Activated CD8-positive, alpha-beta T cell treated with anti-CD3 and anti-CD28 coated beads for 36 hours (primary cell): ENCODE measurements around the gene CDKL1. TPM values are rescaled to one million over a fixed set of nuclear protein-coding genes. Genes with fewer than 3 reads are reported as not detected.
"Not testable (repeated sequence)": the region's sequence is repeated elsewhere in the genome, so short reads cannot be mapped to it uniquely, and the experiment has no call there.

Experiments
- ATAC-seq: fragments of 200-7000 bp; cut with Tn5 transposase; one replicate; pipeline ENCODE4 v1.10.0; 2021; ENCODE audit warnings: mild to moderate bottlenecking, moderate library complexity
- CTCF ChIA-PET: fragments of 350-600 bp; sonication (Branson Sonifier 250); formaldehyde crosslinking; loops from one replicate; lab custom pipeline; 2021; ENCODE audit warnings: antibody characterized with exemption; lab: Charles Lee
- POLR2A ChIA-PET: fragments of 350-600 bp; sonication (Branson Sonifier 250); formaldehyde crosslinking; loops from one replicate; lab custom pipeline; 2021; ENCODE audit warnings: antibody characterized with exemption; lab: Charles Lee
- DNase-seq: peaks from one replicate; pipeline ENCODE4 v3.0.0-alpha.2; 2020
- H3K27ac Mint-ChIP-seq: one replicate; pipeline ENCODE4 v1.8.0; 2021; ENCODE audit warnings: mild to moderate bottlenecking, mixed read lengths
- H3K27me3 Mint-ChIP-seq: one replicate; pipeline ENCODE4 v1.8.0; 2021; ENCODE audit warnings: mixed read lengths
- H3K36me3 Mint-ChIP-seq: one replicate; pipeline ENCODE4 v1.8.0; 2021; ENCODE audit warnings: low read depth, mixed read lengths
- H3K4me1 Mint-ChIP-seq: one replicate; pipeline ENCODE4 v1.8.0; 2021; ENCODE audit warnings: low read depth, mixed read lengths
- H3K4me3 Mint-ChIP-seq: one replicate; pipeline ENCODE4 v1.8.0; 2021; ENCODE audit warnings: mild to moderate bottlenecking, moderate library complexity, mixed read lengths
- H3K9me3 Mint-ChIP-seq: one replicate; pipeline ENCODE4 v1.8.0; 2021; ENCODE audit warnings: mixed read lengths
- CTCF ChIP-seq: fragments of 200-600 bp; IDR thresholded peaks from one replicate; pipeline ENCODE4 v1.8.0; 2022; ENCODE audit warnings: antibody characterized with exemption, mild to moderate bottlenecking
- intact Hi-C: fragments of 100-400 bp; cut with micrococcal nuclease; formaldehyde crosslinking; loops from one replicate; pipeline ENCODE4 v1.10.0; 2022
- total RNA-seq, 2 experiments: library from RNA; stranded (reverse); gene quantifications; one replicate each; pipeline ENCODE4 v1.2.3, GENCODE V29; 2021

The CDKL1 gene
- total RNA-seq, 2 experiments from 2014 or later, result 3.3 to 7.7 TPM

- Mint-ChIP-seq H3K36me3 (peaks cover 18% of the 10 kb centered on the region), H3K27me3 (no peaks in the 10 kb centered on the region), H3K4me1 (peaks cover 30% of the 10 kb centered on the region), H3K4me3 (no peak overlapping the region), H3K9me3 (no peaks in the 10 kb centered on the region), H3K27ac (no peak overlapping the region)
- no peak for TF ChIP-seq CTCF
- ATAC-seq (no peak), DNase-seq (peak; percentile 8)
- POLR2A ChIA-PET, result interaction anchor here (0.6 to 1.8 kb wide), 8 partner anchors 8 to 461 kb away, joined by 3 to 18 read pairs (median 4); partner anchors contain the start of genes DMAC2L, L2HGDH, MAP4K5 and SOS2
- intact Hi-C loops, result loop anchor here (2.0 kb wide), 1 partner anchor 211 kb away; no protein-coding TSS in a partner anchor
- CTCF ChIA-PET, result interaction anchor here (0.6 to 3.6 kb wide), 30 partner anchors 9 to 540 kb away, joined by 3 to 35 read pairs (median 4); partner anchors contain the start of genes CDKL1, DMAC2L, L2HGDH and MAP4K5
These were observed 76.4 kb downstream of the CDKL1 start for GRCh38 chr14:50320283-50320682.

GRCh38 chr14:50319721-50320120 is 77.0 kb downstream of the CDKL1 start:
- POLR2A ChIA-PET, result interaction anchor here (0.8 to 1.8 kb wide), 3 partner anchors 9 to 213 kb away, joined by 3 to 6 read pairs (median 3); partner anchors contain the start of gene MAP4K5

GRCh38 chr14:50319293-50319692 is 77.4 kb downstream of the CDKL1 start:
- intact Hi-C loops, result no loop called here
- no peak overlapping the region for H3K4me3 Mint-ChIP-seq
- peaks cover under 1% of the 10 kb centered on the region for H3K9me3 Mint-ChIP-seq
- H3K36me3 Mint-ChIP-seq, result peaks cover 15% of the 10 kb centered on the region
- no peak for TF ChIP-seq CTCF
- ChIA-PET CTCF (interaction anchor here (0.9 to 3.6 kb wide), 3 partner anchors 9 to 78 kb away, joined by 4 to 14 read pairs (median 4); partner anchors contain the start of gene CDKL1), POLR2A (interaction anchor here (1.0 kb wide), 1 partner anchor 8 kb away, joined by 3 read pairs; no protein-coding TSS in a partner anchor)
- peaks cover 31% of the 10 kb centered on the region for H3K4me1 Mint-ChIP-seq
- no peak overlapping the region for H3K27ac Mint-ChIP-seq
- H3K27me3 Mint-ChIP-seq, result no peaks in the 10 kb centered on the region
- ATAC-seq (no peak), DNase-seq (no peak)

More at GRCh38 chr14:50319721-50320120, 77.0 kb downstream of the CDKL1 start:
- ATAC-seq, result no peak
- Mint-ChIP-seq H3K9me3 (no peaks in the 10 kb centered on the region), H3K4me1 (peaks cover 30% of the 10 kb centered on the region), H3K4me3 (no peak overlapping the region), H3K36me3 (peaks cover 16% of the 10 kb centered on the region), H3K27ac (peak overlapping the region; percentile 40), H3K27me3 (no peaks in the 10 kb centered on the region)
- CTCF ChIA-PET, result interaction anchor here (0.9 to 3.6 kb wide), 13 partner anchors 9 to 212 kb away, joined by 3 to 15 read pairs (median 6); partner anchors contain the start of genes CDKL1 and MAP4K5
- TF ChIP-seq CTCF, result no peak
- no peak for DNase-seq
- intact Hi-C loops, result loop anchor here (2.0 kb wide), 1 partner anchor 211 kb away; no protein-coding TSS in a partner anchor

- no peak for ATAC-seq
- Mint-ChIP-seq H3K9me3 (peaks cover 8% of the 10 kb centered on the region), H3K4me3 (no peak overlapping the region), H3K4me1 (peaks cover 42% of the 10 kb centered on the region), H3K27me3 (no peaks in the 10 kb centered on the region), H3K27ac (no peak overlapping the region), H3K36me3 (peaks cover 20% of the 10 kb centered on the region)
- peak; percentile 58 for TF ChIP-seq CTCF
- intact Hi-C loops, result no loop called here
- ChIA-PET CTCF (interaction anchor here (0.8 to 1.6 kb wide), 6 partner anchors 17 to 453 kb away, joined by 3 to 6 read pairs (median 3); partner anchors contain the start of gene MAP4K5), POLR2A (no interaction called here)
- DNase-seq, result no peak
These were observed 78.6 kb downstream of the CDKL1 start for GRCh38 chr14:50318031-50318626.

- POLR2A ChIA-PET, result interaction anchor here (0.6 kb wide), 1 partner anchor 471 kb away, joined by 3 read pairs; no protein-coding TSS in a partner anchor
- peaks cover 24% of the 10 kb centered on the region for H3K36me3 Mint-ChIP-seq
- peaks cover 42% of the 10 kb centered on the region for H3K4me1 Mint-ChIP-seq
- CTCF ChIA-PET, H3K27me3 Mint-ChIP-seq, H3K27ac Mint-ChIP-seq, H3K9me3 Mint-ChIP-seq, ATAC-seq: not testable (repeated sequence)
- intact Hi-C loops, result loop anchor here (5.0 kb wide), 1 partner anchor 82 kb away; the partner anchor contains the start of gene SOS2
- H3K4me3 Mint-ChIP-seq, result peak overlapping the region; percentile 26
- peak; percentile 24 for DNase-seq
These were observed 82.6 kb downstream of the CDKL1 start for GRCh38 chr14:50314098-50314497.
